Mesodermal cell (in vitro differentiated cells): Measurements from ENCODE around the gene MYOT.

ENCODE experiments used
- H3K27ac ChIP-seq: 2 replicates; pipeline ENCODE4 v1.7.0; 2013; ENCODE audit warnings: mild to moderate bottlenecking, low read depth, low read length, moderate library complexity; ENCODE audit not compliant: severe bottlenecking
- H3K36me3 ChIP-seq: 2 replicates; pipeline ENCODE4 v1.7.1; 2013; ENCODE audit warnings: mild to moderate bottlenecking, low read length, moderate library complexity; ENCODE audit not compliant: control insufficient read depth, insufficient read depth
- H3K4me1 ChIP-seq: one replicate; pipeline ENCODE4 v1.7.1; 2013; ENCODE audit warnings: mild to moderate bottlenecking, low read length; ENCODE audit not compliant: insufficient read depth, control insufficient read depth, poor library complexity, severe bottlenecking
- H3K4me3 ChIP-seq: 2 replicates; pipeline ENCODE4 v1.7.0; 2013; ENCODE audit warnings: low read length, control low read depth, mild to moderate bottlenecking; ENCODE audit not compliant: insufficient read depth, poor library complexity, severe bottlenecking; ENCODE audit errors: extremely low read depth
- H3K9me3 ChIP-seq: 2 replicates; pipeline ENCODE4 v1.7.1; 2013; ENCODE audit warnings: mild to moderate bottlenecking, low read length, moderate library complexity; ENCODE audit not compliant: control insufficient read depth
- WGBS, 2 experiments: methylation state at CpG; one replicate each; pipeline ENCODE4 v1.1.5; 2013; ENCODE audit warnings: missing lambda C conversion rate in 2 of 2; ENCODE audit not compliant: insufficient coverage in 2 of 2; 5-methylcytosine and 5-hydroxymethylcytosine counted together

The MYOT gene

DNA sequence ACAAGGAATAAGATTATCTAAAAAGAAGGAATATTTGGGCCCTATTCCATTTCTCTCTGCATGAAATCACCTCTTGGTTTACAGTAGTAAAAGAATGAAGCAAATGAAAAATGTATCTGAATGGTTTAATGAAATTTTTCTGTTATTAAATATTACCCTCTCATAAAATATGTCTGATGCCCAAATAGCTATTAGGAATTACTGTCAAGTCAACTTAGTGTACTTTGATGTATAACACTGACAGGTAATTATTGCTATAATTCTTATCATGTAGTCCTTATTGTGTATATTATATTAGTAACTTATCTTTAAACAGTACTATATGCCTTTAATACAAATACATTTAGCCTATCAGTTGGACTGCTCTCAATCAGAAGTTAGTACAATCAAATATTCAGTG lies 8.4 kb downstream of the MYOT start:
- Histone ChIP-seq H3K36me3 (no peaks in the 10 kb centered on the region), H3K4me3 (no peak overlapping the region), H3K9me3 (no peaks in the 10 kb centered on the region), H3K4me1 (no peaks in the 10 kb centered on the region), H3K27ac (no peak overlapping the region)

- WGBS, 2 experiments, result no CpG with 5 or more reads among the region's 1 CpG
- Histone ChIP-seq H3K27ac (no peak overlapping the region), H3K9me3 (no peaks in the 10 kb centered on the region), H3K4me3 (no peak overlapping the region), H3K4me1 (no peaks in the 10 kb centered on the region), H3K36me3 (no peaks in the 10 kb centered on the region)
These were observed 12.7 kb downstream of the MYOT start for GRCh38 chr5:137880313-137880712.

- Histone ChIP-seq H3K4me1 (no peaks in the 10 kb centered on the region), H3K36me3 (no peaks in the 10 kb centered on the region), H3K9me3 (no peaks in the 10 kb centered on the region), H3K27ac (no peak overlapping the region), H3K4me3 (no peak overlapping the region)
- no CpG with 5 or more reads among the region's 2 CpGs for WGBS, 2 experiments
These were observed 20.2 kb downstream of the MYOT start for GRCh38 chr5:137887831-137888230.

- 84 to 86% methylated on average over 5 to 6 of the region's 7 CpGs for WGBS, 2 experiments
- H3K27ac ChIP-seq, result peak overlapping the region; percentile 62
- no peaks in the 10 kb centered on the region for H3K9me3 ChIP-seq
- H3K4me1 ChIP-seq, result no peaks in the 10 kb centered on the region
- H3K36me3 ChIP-seq, result no peaks in the 10 kb centered on the region
- H3K4me3 ChIP-seq, result no peak overlapping the region
These were observed 20.8 kb downstream of the MYOT start for GRCh38 chr5:137888466-137888862.

GRCh38 chr5:137888863-137889759 lies 21.5 kb downstream of the MYOT start, which contains the start of gene PKD2L2:
Gene PKD2L2 (plus strand): TSS chr5:137889457. CDS start chr5:137889492, 35 bp downstream.
- Histone ChIP-seq H3K4me3 (peak within 1 kb of the TSS; percentile 9), H3K27ac (peak within 1 kb of the TSS; percentile 62)
- 60 to 79% methylated on average over 53 to 57 of the region's 59 CpGs for WGBS, 2 experiments

GRCh38 chr5:137890845-137891244 lies 23.2 kb downstream of the MYOT start:
- H3K27ac ChIP-seq, result no peak overlapping the region
- 100% methylated on average over 1 of the region's 1 CpG for WGBS, 2 experiments
- no peak overlapping the region for H3K4me3 ChIP-seq
- no peaks in the 10 kb centered on the region for H3K4me1 ChIP-seq
- H3K36me3 ChIP-seq, result no peaks in the 10 kb centered on the region
- H3K9me3 ChIP-seq, result no peaks in the 10 kb centered on the region

More at GRCh38 chr5:137888863-137889759, 21.5 kb downstream of the MYOT start, which contains the start of gene PKD2L2:
- Histone ChIP-seq H3K36me3 (no peaks in the 10 kb centered on the region), H3K4me1 (no peaks in the 10 kb centered on the region), H3K9me3 (no peaks in the 10 kb centered on the region)

DNA sequence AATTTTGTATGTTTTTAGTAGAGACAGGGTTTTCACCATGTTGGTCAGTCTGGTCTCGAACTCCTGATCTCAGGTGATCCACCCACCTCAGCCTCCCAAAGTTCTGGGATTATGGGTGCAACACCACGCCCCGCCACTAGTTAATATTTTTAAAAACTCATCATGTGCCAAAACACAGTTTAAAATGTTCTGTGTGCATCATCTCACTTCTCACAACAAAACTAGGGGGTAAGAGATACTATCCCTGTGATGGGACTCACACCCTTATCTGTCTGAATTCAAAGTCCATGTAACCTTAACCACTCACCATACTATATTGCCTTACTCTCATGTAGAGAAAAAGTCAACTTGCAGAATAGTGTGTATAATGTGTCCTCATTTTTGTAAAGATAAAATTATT lies 24.2 kb downstream of the MYOT start:
- Histone ChIP-seq H3K27ac (no peak overlapping the region), H3K9me3 (no peaks in the 10 kb centered on the region), H3K4me1 (no peaks in the 10 kb centered on the region), H3K4me3 (no peak overlapping the region), H3K36me3 (no peaks in the 10 kb centered on the region)
- WGBS, 2 experiments, result 85 to 88% methylated on average over 2 to 3 of the region's 3 CpGs

- H3K4me3 ChIP-seq, result no peak overlapping the region
- H3K9me3 ChIP-seq, result no peaks in the 10 kb centered on the region
- no peak overlapping the region for H3K27ac ChIP-seq
- H3K4me1 ChIP-seq, result no peaks in the 10 kb centered on the region
- no peaks in the 10 kb centered on the region for H3K36me3 ChIP-seq
These were observed 26.9 kb downstream of the MYOT start for GRCh38 chr5:137894586-137894985.

DNA sequence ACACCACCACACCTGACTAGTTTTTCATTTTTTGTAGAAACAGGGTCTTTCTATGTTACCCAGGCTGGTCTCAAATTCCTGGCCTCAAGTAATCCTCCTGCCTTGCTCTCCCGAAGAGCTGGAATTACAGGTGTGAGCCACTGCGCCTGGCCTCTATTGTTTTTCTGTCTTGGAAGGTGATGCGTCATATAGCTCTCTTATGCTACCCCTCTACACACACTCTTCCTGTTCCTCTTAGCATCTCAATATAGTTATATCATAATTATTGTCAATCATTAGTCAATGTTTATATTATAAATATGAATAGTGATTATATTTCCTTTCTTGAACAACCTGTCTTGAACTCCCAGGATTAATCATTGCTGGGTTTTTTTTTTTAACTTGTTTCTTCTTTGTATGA lies 28.9 kb downstream of the MYOT start:
- no peaks in the 10 kb centered on the region for H3K36me3 ChIP-seq
- no peak overlapping the region for H3K4me3 ChIP-seq
- H3K9me3 ChIP-seq, result no peaks in the 10 kb centered on the region
- no peaks in the 10 kb centered on the region for H3K4me1 ChIP-seq
- no peak overlapping the region for H3K27ac ChIP-seq
- 94% methylated on average over 2 of the region's 3 CpGs; no CpG with 5 or more reads in 1 of the 2 experiments for WGBS, 2 experiments

GRCh38 chr5:137899493-137899892 lies 31.8 kb downstream of the MYOT start:
- Histone ChIP-seq H3K4me3 (no peak overlapping the region), H3K27ac (no peak overlapping the region), H3K9me3 (no peaks in the 10 kb centered on the region), H3K36me3 (no peaks in the 10 kb centered on the region), H3K4me1 (no peaks in the 10 kb centered on the region)
- no CpG with 5 or more reads among the region's 3 CpGs for WGBS, 2 experiments
